SW480 (cell line): ENCODE data around the gene ST6GALNAC4.
A peak's percentile ranks its signal among the peaks of the same experiment; 100 is the strongest.
"Not testable (repeated sequence)": the region's sequence is repeated elsewhere in the genome, so short reads cannot be mapped to it uniquely, and the experiment has no call there.

Source experiments
- DNase-seq: peaks from one replicate; pipeline ENCODE4 v3.0.0-alpha.2; 2016; ENCODE audit warnings: low spot score

Gene ST6GALNAC4

DNA sequence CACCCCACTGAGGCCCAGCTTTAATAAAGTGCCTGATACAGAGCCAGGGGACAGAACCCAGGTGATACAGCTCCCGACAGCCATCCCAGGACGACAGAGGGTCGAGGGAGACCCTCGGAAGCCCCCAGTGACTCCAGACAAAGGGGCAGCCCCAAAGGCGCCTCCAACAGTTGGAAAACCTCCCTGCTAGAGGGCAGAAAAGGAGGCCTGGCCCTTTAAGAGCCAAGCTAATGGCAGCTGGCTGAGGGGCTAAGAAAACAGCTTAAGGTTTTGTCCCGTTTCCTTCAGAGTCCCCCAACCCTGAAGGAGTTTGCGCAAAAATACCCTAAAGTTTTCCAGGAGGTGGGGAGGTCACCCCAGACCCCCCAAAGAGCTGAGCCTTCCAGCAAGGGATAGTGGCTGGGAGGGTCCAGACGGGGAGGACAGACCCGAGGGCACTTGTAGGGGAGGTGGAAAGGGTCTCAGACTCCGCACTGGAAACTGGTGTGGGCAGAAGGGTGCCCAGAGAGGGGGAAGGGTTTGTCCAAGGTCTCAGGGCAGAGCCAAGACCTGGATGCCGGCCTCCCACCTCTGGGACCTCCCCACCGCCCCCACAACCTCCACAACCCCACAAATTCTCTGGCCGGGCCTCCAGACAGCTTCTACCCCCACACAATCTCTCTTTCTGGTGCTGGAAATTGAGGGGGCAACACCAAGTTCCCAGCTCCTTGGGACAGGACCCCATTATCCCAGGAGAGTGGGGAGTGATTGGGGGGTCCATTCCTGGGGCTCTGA, 31.1 kb downstream of the ST6GALNAC4 start:
- DNase-seq, result no peak

DNA sequence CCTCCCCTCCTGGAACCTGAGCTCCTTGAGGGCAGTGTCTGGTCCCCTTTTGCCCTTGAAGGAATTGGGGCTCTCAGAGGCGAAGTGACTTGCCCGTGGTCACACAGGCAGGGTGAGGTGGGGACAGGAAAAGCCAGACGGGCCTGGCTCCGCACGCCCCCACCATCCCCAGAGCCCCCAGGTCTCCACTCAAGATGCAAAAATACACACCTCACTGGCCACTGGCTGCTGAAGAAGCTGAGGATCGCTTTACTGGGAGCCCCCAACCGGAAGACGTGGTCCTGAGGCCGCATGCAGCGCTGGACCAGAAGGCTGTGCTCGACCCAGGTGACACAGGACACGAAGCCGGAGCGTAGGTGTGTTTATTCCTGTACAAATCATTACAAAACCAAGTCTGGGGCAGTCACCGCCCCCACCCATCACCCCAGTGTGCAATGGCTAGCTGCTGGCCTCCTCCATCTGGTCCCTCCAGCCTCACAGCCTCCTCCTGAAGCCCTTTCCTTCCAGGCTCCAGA, 31.8 kb downstream of the ST6GALNAC4 start:
- DNase-seq, result no peak

DNA sequence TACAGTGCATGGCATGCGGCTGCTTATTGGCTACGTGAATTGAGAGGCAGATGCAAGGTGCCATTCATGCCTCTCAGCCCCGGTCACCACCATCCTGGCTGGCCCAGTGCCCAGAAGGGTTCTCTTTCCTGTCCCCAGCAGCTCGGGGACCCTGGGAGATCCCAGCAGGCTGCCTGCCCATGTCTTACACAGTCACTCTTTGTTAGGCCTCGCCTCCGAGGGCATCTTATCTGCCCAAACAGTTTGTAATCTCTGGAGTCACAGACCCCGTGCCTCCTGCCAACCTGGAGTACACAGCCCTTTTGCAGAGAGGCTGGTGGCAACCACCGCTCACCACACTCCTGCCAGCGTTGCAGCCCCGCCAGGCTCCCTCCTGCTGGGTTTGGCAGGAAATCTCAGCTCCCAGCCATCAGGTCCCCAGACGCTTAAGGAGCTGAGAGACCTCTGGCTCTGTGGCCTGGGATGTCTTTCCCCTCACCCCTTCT, 32.4 kb downstream of the ST6GALNAC4 start:
- no peak for DNase-seq

DNA sequence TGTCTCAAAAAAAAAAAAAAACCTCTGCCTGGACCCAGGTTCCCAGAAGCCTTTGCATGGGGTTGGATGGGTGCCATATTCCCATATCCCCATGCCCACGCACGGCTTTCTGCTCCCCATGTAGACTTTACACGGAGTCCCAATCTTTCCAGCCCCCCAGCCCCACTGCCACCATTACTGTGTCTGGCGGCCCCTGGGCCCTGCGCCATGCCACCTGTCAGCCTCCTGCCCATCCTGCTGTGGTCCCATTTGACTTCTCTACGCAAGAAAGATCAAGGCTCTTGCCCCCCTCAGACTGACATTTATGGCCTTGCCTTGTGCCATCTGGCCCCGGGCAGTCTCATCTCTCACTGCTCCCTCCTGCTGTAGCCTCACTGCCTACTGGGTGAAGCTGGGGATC, 32.9 kb downstream of the ST6GALNAC4 start:
- DNase-seq, result no peak

DNA sequence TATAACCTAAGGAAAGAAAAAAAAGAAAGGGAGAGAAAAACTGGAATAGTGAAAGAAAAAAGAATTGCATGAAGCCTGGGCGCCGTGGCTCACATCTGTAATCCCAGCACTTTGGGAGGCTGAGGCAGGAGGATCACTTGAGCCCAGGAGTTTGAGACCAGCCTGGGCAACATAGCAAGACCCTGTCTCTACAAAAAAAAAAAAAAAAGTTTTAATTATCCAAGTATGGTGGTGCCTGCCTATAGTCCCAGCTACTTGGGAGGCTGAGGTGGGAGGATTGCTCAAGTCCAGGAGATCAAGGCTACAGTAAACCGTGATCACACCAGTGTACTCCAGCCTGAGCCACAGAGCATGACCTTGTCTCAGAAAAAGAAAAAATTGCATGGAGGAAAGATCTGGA, 35.1 kb downstream of the ST6GALNAC4 start:
- not testable (repeated sequence) for DNase-seq

DNA sequence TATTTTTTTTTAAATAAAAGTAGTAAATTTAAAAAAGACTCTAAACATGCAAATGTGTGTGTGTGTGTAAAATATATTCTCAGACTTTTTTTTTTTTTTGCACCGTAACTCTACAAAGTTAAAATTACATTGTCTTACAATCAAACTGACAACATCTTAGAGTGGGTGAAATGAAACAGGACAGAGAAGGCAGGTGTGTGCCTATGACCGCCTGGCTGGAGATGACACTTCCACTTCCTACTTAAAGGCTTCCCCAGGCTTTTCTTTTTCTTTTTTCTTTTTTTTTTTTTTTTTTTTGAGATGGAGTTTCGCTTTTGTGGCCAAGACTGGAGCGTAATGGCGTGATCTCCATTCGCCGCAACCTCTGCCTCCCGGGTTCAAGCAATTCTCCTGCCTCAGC, 36.7 kb downstream of the ST6GALNAC4 start:
- DNase-seq, result no peak

DNA sequence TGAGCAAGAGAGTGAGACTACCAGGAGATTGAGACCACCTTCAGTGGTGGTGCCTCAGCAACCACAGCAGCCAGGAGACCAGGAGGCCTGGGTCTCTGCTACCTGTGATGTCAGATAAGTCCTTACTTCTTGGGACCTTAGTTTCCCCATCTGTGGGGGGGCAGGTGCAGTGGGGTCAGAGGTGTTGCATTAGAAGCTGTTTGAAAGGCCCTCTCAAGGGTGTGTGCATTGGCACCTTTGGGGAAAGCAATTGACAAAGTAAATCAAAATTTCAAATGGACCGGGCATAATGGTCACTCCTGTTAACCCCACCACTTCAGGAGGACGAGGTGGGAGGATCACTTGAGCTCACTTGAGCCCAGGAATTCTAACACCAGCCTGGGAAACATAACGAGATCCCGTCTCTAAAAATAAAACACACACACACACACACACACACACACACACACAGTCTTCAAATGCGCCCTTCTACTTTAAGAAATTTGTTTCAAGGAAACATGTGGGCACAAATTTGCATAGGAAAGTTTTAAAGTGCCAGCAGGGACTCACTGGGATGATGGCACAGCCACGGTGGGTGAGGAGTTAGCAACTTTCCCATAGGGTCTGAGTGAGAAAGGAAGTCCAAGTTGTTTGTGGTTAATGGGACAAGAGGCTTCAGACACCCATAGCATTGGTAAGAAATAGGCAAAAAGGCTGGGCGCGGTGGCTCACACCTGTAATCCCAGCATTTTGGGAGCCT, 38.0 kb downstream of the ST6GALNAC4 start:
- DNase-seq, result no peak

DNA sequence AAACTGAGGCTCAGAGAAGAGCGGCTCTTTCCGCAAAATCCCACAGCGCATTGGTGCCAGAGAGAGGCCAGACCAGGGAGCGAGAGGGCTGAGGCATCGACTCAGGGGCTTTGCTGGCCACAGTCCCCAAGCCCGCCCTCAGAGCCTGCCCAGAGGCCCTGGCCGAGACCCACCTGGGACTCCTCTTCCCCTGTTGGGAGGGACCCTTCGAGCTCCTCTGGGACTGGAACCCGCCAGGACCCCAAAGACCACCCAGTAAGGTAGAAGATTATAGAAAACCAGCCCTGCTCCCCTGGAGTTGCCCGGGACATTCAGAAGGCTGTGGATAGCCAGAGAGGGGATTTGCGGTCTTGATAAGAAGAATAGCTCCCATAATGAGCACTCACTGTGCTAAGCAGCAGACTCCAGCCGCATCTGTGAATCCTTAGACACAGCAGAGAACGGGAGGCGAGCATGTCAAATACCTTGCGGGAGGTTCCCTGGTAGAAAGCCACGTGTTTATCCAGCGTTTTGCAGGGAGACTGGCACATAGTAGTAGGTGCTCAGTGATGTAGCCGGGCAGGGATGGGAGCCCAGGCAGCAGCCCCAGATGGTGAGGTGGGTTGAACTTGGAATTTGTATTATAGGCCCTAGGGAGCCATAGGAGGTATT, 38.7 kb downstream of the ST6GALNAC4 start:
- DNase-seq, result peak; percentile 29

DNA sequence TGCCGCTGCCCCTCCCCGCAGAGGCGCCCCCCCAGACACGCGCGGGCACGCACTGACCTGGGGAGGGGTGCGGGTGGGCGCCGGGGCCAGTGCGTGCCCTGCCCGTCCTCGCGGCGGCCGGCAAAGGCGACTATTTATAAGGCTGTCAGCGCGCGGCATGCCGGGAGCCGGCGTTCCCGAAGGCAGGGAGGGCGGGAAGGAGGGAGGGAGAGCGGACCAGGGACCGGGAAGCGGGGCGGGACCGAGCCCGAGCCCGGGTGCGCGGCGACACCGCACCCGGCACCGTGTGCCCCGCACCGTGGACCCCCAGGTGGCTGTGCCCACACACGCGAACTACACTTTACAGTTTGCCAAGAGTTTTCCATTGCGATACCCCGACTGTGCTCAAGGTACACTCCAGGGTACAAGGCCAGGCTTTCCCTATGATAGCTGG, 39.3 kb downstream of the ST6GALNAC4 start, which contains the start of gene AK1:
TSS of gene AK1 (minus strand) at position 110 of the 433 bp plus-strand sequence. CDS start 3,058 bp downstream, outside the sequence.
- DNase-seq, result peak; percentile 50

DNA sequence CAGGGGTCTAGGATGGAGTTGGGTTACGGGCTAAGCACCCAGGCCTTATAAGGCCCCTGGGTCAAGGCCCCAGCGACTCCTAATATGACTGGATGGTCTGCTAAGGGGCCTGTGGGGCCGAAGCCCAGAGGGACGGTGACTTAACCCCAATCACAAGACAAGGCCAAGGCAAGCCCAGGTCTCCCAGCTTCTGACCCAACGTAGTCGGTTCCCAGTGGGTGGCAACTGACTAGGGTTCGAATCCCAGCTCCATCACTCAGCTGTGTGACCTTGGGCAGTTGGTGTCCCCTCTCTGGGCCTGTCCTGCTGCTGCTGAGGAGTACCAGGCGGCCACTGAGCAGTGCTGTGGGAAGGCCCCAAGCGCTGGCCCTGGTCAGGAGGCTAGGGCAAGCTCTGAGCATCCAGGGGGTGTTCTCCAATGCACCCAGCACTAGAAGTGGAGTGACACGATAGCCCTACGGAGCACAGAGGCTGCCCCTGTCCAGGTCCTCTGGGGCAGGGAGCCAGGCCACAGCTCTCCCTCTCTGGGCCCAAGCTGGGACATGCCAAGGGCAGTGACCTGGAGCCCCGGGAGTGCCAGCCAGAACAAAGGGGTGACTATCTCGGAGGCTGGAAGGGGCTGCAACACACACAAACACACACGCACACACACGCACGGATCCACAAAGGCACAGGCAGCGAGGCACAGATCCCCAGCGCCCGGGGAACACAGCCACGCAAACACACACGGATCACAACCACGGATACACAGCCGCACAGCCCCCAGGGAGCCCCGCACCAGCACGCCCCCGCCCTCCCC, 39.9 kb downstream of the ST6GALNAC4 start:
- no peak for DNase-seq

DNA sequence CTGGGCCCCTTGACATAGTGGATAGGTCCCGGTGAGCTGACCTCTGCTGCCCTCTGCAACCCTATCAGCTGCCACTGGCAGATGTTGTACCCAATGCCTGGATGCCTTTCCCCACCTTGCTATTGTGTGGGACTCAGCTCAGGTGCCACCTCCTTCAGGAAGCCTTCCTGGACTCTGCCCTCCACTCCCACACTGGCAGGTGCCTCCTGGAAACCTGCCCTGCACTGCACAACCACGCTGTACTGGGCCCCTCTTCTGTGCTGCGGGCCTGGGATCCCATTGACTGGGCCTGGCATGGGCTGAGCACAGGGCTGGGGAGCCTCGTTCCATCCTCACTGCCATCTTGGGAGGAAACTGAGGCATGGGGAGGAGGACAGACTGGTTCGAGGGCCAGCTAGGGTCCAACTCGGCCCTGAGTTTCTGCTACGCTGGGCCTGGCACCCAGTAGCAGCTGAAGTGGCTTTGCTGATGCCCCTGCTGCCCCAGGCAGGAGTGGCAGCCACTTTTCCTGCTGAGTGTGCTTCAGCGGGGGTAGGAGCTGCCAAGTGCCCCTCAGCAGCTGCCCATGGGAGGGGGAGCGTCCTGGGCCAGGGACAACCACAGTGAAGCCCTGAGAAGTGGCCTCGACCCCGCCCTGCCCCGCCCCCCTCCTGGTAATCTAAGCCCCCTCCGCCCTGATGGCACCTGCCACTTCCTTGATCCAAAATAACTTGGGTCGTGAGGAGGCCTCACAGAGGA, 40.6 kb downstream of the ST6GALNAC4 start:
- DNase-seq, result no peak

DNA sequence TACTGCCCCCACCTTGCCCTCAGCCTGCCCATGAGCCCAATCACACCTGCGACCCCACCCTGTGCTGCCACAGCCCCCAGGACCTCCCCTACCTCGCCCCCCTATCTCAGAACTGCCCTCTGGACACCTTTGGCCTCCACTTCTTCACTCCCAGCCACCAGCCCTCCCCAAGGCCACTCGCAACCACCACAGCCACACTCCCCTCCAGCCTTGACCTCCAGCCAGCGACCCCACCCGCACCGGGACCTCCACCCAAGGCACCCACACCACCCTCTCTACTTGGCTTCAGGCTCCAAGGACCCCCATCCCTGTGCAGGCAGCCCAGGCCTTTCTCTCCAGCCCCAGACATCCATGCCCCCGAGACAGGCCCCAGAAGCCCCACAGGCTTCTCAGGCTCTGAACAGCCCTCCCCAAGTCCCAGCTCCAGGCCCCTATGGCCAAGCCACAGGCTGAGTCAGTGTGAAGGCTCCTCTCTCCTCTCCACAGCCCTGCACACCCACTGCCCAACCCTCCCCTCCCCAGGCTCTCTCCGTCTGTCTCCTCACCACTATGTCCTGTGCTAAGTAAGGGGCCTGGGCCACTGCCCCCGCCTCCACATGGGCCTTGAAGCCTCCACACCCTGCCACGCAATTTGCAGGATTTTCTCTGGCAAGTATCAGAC, 41.4 kb downstream of the ST6GALNAC4 start:
- no peak for DNase-seq

DNA sequence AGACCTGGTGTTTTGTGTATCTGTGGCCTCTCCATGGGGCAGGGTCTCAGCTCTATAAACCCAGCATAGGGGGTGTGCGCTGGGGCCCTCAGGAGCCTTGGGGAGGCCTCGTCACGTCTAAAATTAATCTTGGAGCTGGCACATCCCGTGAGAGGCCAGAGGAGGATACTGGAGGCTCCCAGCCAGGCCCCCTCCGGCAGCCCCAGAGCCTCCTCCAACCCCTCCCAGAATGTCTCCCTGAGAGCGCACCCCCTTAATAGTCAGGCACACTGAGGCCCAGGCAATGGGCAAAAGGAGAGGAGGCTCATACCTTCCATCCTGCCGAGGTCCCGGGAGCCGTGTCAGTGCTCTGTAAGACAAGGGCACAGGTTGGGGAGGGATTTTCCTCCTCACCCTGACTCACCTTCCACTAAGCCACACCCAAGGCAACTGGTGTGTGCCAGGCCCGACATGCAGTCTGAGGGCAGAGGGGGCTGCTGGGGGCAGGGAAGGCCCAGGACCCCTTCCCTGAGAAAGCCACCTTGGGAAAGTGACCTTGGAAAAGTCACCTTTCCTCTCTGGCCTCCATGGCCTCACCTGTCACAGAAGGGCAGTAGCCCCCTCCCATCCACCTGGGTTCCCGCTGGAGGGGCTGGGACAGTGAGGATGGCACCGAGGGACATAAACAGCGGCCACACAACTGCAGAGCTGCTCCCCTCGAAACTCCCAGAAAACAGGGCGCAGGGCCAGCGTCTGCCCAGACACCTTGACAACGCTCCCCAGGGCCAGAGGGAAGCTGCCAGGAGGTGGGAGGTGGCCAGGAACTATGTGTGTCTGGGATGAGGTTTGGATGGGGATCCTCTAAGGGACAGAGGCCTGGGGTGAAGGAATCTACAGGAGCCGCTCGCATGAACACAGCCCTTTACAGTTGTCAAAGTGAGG, 42.3 kb downstream of the ST6GALNAC4 start:
- DNase-seq, result no peak

DNA sequence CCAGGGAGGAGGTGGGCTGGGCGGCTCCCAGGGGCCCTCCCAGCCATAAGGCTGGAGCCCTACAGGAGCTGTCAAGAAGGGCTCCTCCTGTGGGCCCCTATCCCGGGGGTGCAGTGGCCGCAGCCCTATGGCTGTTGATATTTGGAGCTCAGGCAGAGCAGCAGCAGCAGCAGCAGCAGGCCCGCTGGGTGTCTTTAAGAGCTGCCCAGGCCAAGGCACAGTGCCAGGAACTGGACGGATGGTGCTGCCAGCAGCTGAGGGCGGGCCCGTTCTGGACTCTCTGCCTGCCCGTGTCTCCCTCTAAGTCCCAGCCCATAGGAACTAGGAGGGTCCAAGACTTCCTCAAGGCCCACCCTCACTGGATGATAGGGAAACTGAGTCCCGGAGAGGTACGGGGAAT, 43.0 kb downstream of the ST6GALNAC4 start:
- no peak for DNase-seq

DNA sequence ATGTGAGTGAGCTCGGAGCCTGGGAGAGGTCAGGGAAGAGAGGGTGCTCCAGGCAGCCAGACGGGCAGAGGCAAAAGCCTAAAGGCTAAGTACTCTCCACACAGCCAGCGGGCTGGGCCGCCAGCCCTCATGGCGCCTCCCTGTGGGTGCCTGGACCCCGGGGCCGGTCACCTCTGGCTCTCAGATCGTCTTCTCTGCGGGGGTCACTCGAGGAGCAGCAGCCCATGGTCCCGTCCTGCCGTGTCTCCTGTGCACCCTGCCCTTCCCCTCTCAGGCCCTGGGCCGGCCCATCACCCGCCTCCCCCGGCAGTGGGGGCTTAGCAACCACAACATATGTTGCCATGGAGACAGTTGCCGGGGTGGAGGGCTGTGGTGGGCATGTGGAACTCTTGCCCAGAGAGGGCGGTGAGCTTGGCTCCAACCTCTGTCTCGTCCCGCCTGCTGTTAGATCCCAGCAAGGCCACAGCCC, 43.6 kb downstream of the ST6GALNAC4 start:
- no peak for DNase-seq

DNA sequence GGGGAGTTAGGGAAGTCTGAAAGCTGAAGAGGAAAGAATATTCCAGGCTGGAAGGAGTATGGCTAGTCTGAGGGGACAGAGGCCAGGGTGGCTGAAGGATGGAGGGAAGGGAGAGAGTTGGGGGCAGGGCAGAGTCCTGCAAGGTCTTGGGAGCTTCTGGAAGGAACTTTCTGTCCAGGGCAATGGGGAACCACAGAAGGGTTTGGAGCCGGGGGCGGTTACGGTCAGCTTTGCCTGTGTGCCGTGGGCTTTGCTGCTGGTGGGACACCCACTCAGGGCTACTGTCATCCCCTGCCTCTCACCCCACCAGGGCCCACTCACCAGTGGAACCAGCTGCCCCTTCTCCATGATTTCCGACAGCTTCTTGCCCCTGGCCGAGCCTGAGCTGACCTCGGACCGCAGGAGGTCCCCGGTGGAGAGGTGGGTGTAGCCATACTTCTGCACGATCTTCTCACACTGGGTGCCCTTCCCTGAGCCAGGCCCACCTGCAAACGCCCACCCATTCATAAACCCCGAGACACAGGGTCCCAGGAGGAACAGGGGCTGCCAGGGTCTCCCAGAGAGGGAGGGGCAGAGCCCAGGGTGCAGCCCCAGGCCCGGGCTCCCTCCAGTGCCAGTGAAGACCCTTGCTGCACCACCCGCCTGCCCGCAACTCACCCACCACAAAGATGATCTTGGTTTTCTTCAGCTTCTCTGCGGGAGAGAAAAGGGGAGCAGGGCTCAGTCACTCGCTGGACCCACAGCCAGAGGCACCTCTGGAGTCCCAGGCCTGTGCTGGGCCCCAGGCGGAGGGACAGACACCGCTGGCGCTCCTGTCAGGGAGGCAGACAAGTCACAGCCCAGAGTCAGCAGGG, 44.2 kb downstream of the ST6GALNAC4 start:
- DNase-seq, result no peak

DNA sequence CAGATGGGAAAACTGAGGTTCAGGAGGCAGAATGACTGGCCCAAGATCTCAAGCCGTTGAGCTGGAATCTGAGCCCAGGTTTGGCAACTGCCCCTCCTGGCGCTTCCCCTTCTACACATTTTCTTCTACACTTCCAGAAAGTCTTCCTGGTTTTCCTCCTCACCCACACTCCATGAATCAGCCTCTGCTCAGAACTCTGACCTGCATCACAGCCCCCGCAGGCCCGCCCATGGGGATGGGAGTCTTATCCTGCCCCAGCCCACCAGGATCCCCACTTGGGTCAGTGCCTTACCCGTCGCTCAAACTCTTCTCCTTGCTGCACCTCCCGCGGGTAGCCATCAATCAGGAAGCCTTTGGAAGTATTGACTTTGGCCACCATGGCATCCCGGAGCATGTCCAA, 45.3 kb downstream of the ST6GALNAC4 start:
- DNase-seq, result no peak

DNA sequence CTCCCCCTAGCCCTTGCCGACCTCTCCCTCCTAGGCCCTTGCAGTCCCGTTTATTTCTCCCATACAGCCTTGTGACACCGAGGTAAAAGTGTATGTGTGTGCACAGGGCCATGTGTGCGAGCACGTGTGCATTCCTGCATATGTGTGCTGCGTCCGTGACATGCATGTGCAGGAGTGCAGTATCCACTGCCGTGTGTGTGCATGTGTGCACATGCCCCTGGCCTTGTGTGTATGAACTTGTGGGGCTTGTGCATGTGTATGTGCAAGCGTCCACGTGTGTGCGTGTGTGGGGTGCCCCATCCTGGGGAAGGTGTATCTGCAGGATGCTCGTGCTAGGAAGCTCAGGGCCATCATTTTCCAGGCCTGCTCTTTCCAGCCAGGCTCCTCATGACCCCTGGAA, 46.0 kb downstream of the ST6GALNAC4 start:
- DNase-seq, result no peak
